K562 (cell line): Measurements from ENCODE around the gene NECTIN2. TPM values are rescaled to one million over a fixed set of nuclear protein-coding genes. Genes with fewer than 3 reads are reported as not detected.

Experiments
- ATAC-seq: fragments of 200-7000 bp; cut with Tn5 transposase; 3 replicates; pipeline ENCODE4 v1.9.1; 2020; ENCODE audit warnings: moderate library complexity
- BruUV-seq: library from RNA; stranded (reverse); fragments of 400-500 nt; replicated peaks from 2 replicates; lab custom pipeline; 2021; lab: Mats Ljungman, UMichigan
- CTCF ChIA-PET: fragments of 300-600 bp; formaldehyde crosslinking; extraction: SDS; loops from one replicate; lab custom pipeline; 2021; ENCODE audit warnings: low intra/inter-chr PET ratio; lab: Yijun Ruan, JAX
- POLR2A ChIA-PET: fragments of 300-600, 350-650 bp; sonication (Branson Sonifier 250); formaldehyde crosslinking; extraction: SDS; loops from one replicate; lab custom pipeline; 2021; ENCODE audit warnings: antibody characterized with exemption, inconsistent platforms; lab: Yijun Ruan, JAX
- DNase-seq, 4 experiments: peaks; one replicate each; pipeline versions ENCODE4 v3.0.0 to v3.0.0-alpha.2; 2011 to 2018; ENCODE audit warnings: low spot score in 3 of 4, mixed read lengths in 3 of 4; ENCODE audit errors: extremely low read depth in 1 of 4
- FAIRE-seq: peaks from 2 replicates; lab custom pipeline; 2011; peaks lifted over from hg19 to GRCh38; lab: Jason Lieb, UNC
- H2AFZ ChIP-seq: 2 replicates; pipeline ENCODE4 v1.6.0; 2011; ENCODE audit warnings: low read depth, low read length, control low read depth, inconsistent platforms
- H3K27ac ChIP-seq: fragments of 200-600 bp; 3 replicates; pipeline ENCODE4 v1.8.0; 2011; ENCODE audit warnings: low read depth, mild to moderate bottlenecking, control low read depth, inconsistent platforms, low read length, moderate library complexity, mixed read lengths; ENCODE audit errors: extremely low read depth
- H3K27me3 ChIP-seq, 2 experiments: fragments of 300-600 bp in 1 of 2; 2 replicates in 1 of 2; 3 replicates in 1 of 2; pipeline versions ENCODE4 v1.6.0 to v1.8.0; 2011; ENCODE audit warnings: inconsistent platforms in 2 of 2, low read length in 2 of 2, mild to moderate bottlenecking in 1 of 2, mixed read lengths in 1 of 2, moderate library complexity in 1 of 2; ENCODE audit not compliant: control insufficient read depth in 2 of 2, insufficient read depth in 2 of 2
- H3K36me3 ChIP-seq: fragments of 300-600 bp; 3 replicates; pipeline ENCODE4 v1.8.0; 2011; ENCODE audit warnings: mild to moderate bottlenecking, low read length, inconsistent platforms; ENCODE audit not compliant: control insufficient read depth, insufficient read depth
- H3K4me1 ChIP-seq, 2 experiments: fragments of 200-600 bp in 1 of 2; replicated peaks in 1 of 2; 2 replicates in 1 of 2; 3 replicates in 1 of 2; pipeline versions ENCODE4 v1.5.1 to v1.8.0; 2011; ENCODE audit warnings: inconsistent platforms in 2 of 2, low read length in 2 of 2, mild to moderate bottlenecking in 1 of 2, mixed read lengths in 1 of 2, moderate library complexity in 1 of 2; ENCODE audit not compliant: control insufficient read depth in 2 of 2, insufficient read depth in 2 of 2
- H3K4me2 ChIP-seq: 2 replicates; pipeline ENCODE4 v1.6.1; 2011; ENCODE audit warnings: low read length, control low read depth, inconsistent platforms, mixed read lengths; ENCODE audit not compliant: insufficient read depth
- H3K4me3 ChIP-seq: fragments of 200-600 bp; sonication (generic), shearing (Covaris generic); 2 replicates; pipeline ENCODE4 v1.5.1; 2016; ENCODE audit warnings: control low read depth, inconsistent platforms
- H3K79me2 ChIP-seq: fragments of 200-600 bp; 3 replicates; pipeline ENCODE4 v1.8.0; 2011; ENCODE audit warnings: low read length, inconsistent platforms; ENCODE audit not compliant: control insufficient read depth, insufficient read depth
- H3K9ac ChIP-seq, 2 experiments: 2 replicates each; pipeline versions ENCODE4 v1.6.0 to v1.6.1; 2011; ENCODE audit warnings: low read depth in 2 of 2, low read length in 2 of 2, control low read depth in 1 of 2, inconsistent platforms in 1 of 2, mild to moderate bottlenecking in 1 of 2, mixed read lengths in 1 of 2; ENCODE audit not compliant: insufficient read depth in 1 of 2
- H3K9me1 ChIP-seq: one replicate; pipeline ENCODE4 v1.6.0; 2011; ENCODE audit warnings: inconsistent platforms, mild to moderate bottlenecking, low read length, moderate library complexity; ENCODE audit not compliant: control insufficient read depth, insufficient read depth
- H3K9me3 ChIP-seq: replicated peaks from 2 replicates; pipeline ENCODE4 v1.5.1; 2011; ENCODE audit warnings: low read depth, low read length, inconsistent platforms; ENCODE audit not compliant: control insufficient read depth, insufficient read depth
- H4K20me1 ChIP-seq: replicated peaks from 2 replicates; pipeline ENCODE4 v1.6.1; 2011; ENCODE audit warnings: low read length, inconsistent platforms, mixed read lengths; ENCODE audit not compliant: control insufficient read depth, insufficient read depth
- ATF1 ChIP-seq, 2 experiments: fragments of 450-650 bp in 1 of 2; IDR thresholded peaks; 2 replicates each; pipeline ENCODE4 v1.6.1; 2016; ENCODE audit warnings: missing compliant biosample characterization in 1 of 2, missing genetic modification characterization in 1 of 2
- C11orf30 ChIP-seq: fragments of 450-650 bp; IDR thresholded peaks from 2 replicates; pipeline ENCODE4 v1.6.1; 2016; ENCODE audit warnings: low read depth, mild to moderate bottlenecking
- HDGF ChIP-seq: fragments of 450-650 bp; IDR thresholded peaks from 2 replicates; pipeline ENCODE4 v1.6.1; 2016
- MGA ChIP-seq: fragments of 450-650 bp; IDR thresholded peaks from 2 replicates; pipeline ENCODE4 v1.6.1; 2016; ENCODE audit warnings: mild to moderate bottlenecking, moderate library complexity
- NFATC3 ChIP-seq: fragments of 450-650 bp; IDR thresholded peaks from 2 replicates; pipeline ENCODE4 v1.6.1; 2017; ENCODE audit warnings: mild to moderate bottlenecking
- POLR3A ChIP-seq: IDR thresholded peaks from 2 replicates; pipeline ENCODE4 v1.6.1; 2011; ENCODE audit warnings: borderline replicate concordance, mild to moderate bottlenecking, moderate library complexity; ENCODE audit not compliant: insufficient read length, insufficient read depth; ENCODE audit errors: extremely low read depth
- SNIP1 ChIP-seq: fragments of 450-650 bp; IDR thresholded peaks from 2 replicates; pipeline ENCODE4 v1.7.1; 2017; ENCODE audit warnings: low read depth, mild to moderate bottlenecking
- ZNF3 ChIP-seq: fragments of 250-450 bp; sonication (Bioruptor Pico); IDR thresholded peaks from 2 replicates; pipeline ENCODE4 v1.5.0; 2021; ENCODE audit warnings: mild to moderate bottlenecking, moderate library complexity
- WGBS: fragments of 100-300 bp; shearing (Covaris generic); methylation state at CpG from one replicate; pipeline ENCODE4 v1.1.6; 2016; ENCODE audit warnings: low coverage, mixed read lengths; ENCODE audit not compliant: insufficient coverage; ENCODE audit errors: missing lambda C conversion rate; 5-methylcytosine and 5-hydroxymethylcytosine counted together
- in situ Hi-C: fragments of 300-500 bp; cut with MboI; formaldehyde crosslinking; loops from 4 replicates; pipeline ENCODE4 v1.15.0; 2018; ENCODE audit warnings: inconsistent platforms, mixed read lengths
- intact Hi-C: fragments of 100-400 bp; cut with micrococcal nuclease; formaldehyde crosslinking; loops from 2 replicates; pipeline ENCODE4 v1.14.2; 2022
- polyA plus RNA-seq, 8 experiments: library from polyadenylated mRNA; depleted of rRNA in 4 of 8; stranded (reverse) in 5 of 8; unstranded in 3 of 8; fragments of >200 nt; fragmentation: Nextera tagmentation in 2 of 8; fragmentation: Illumina TruSeq in 1 of 8; extraction: Ambion mirVana in 2 of 8; extraction: Trizol in 1 of 8; gene quantifications; 2 replicates each; pipeline versions ENCODE4 v1.2.1 to v1.2.3, GENCODE V29; 2011 to 2014; ENCODE audit warnings: inconsistent platforms in 1 of 8, missing spikeins in 1 of 8
- total RNA-seq, 7 experiments: library from RNA; depleted of rRNA in 6 of 7; stranded (reverse); fragments of >200 nt in 6 of 7; fragmentation: Illumina TruSeq in 2 of 7; extraction: Trizol in 2 of 7; gene quantifications; 2 replicates each; pipeline versions ENCODE4 v1.2.1 to v1.2.3, GENCODE V29; 2011 to 2021; ENCODE audit warnings: low replicate concordance in 1 of 7

NECTIN2 gene
- total and polyA plus RNA-seq, 9 of the 15 experiments (the other 6 are each of a cell fraction or from before 2014, with no cell fraction given), result 3.9 to 94.9 (median 34.9) TPM

- H3K4me1 ChIP-seq, result peaks cover 0 to 7% of the 10 kb centered on the region in 2 experiments; a peak in 3 of 5 replicates
- TF ChIP-seq ATF1 (CRISPR knock-in tag; IDR thresholded peaks at IDR 0.05) (no peak), ATF1 (tag; IDR thresholded peaks at IDR 0.05) (no peak), HDGF (no peak), MGA (no peak), ZNF3 (CRISPR knock-in tag) (no peak), NFATC3 (no peak), C11orf30 (no peak), SNIP1 (no peak), POLR3A (no peak)
- BruUV-seq, result no TSS peak
- ChIA-PET CTCF (no interaction called here), POLR2A (no interaction called here)
- no peaks in the 10 kb centered on the region for H3K9me3 ChIP-seq
- WGBS, result 16% methylated on average over 2 of the region's 2 CpGs
- H3K27me3 ChIP-seq, result peaks cover 11 to 15% of the 10 kb centered on the region in 2 experiments; a peak in 3 of 5 replicates
- no peak overlapping the region for H3K4me2 ChIP-seq
- no peaks in the 10 kb centered on the region for H4K20me1 ChIP-seq
- no peaks in the 10 kb centered on the region for H3K36me3 ChIP-seq
- no peak for DNase-seq
- no peaks in the 10 kb centered on the region for H3K79me2 ChIP-seq
- intact Hi-C loops, result no loop called here
- in situ Hi-C loops, result no loop called here
- no peak for ATAC-seq
- H3K9ac ChIP-seq, result no peak overlapping the region
- H2AFZ ChIP-seq, result no peak overlapping the region
- no peak overlapping the region for H3K27ac ChIP-seq
- no peak for FAIRE-seq
- no peak overlapping the region for H3K4me3 ChIP-seq
- no peaks in the 10 kb centered on the region for H3K9me1 ChIP-seq
Measured at GRCh38 chr19:44839276-44839675, 6.8 kb upstream of the NECTIN2 start.
